GM15510 (cell line): ENCODE measurements around the gene APEH.

ENCODE experiments used
- POLR2A ChIP-seq: IDR thresholded peaks from 3 replicates; pipeline ENCODE4 v1.6.1; 2011; ENCODE audit warnings: borderline replicate concordance; ENCODE audit not compliant: insufficient read length; ENCODE audit errors: extremely low read depth

Gene APEH

DNA sequence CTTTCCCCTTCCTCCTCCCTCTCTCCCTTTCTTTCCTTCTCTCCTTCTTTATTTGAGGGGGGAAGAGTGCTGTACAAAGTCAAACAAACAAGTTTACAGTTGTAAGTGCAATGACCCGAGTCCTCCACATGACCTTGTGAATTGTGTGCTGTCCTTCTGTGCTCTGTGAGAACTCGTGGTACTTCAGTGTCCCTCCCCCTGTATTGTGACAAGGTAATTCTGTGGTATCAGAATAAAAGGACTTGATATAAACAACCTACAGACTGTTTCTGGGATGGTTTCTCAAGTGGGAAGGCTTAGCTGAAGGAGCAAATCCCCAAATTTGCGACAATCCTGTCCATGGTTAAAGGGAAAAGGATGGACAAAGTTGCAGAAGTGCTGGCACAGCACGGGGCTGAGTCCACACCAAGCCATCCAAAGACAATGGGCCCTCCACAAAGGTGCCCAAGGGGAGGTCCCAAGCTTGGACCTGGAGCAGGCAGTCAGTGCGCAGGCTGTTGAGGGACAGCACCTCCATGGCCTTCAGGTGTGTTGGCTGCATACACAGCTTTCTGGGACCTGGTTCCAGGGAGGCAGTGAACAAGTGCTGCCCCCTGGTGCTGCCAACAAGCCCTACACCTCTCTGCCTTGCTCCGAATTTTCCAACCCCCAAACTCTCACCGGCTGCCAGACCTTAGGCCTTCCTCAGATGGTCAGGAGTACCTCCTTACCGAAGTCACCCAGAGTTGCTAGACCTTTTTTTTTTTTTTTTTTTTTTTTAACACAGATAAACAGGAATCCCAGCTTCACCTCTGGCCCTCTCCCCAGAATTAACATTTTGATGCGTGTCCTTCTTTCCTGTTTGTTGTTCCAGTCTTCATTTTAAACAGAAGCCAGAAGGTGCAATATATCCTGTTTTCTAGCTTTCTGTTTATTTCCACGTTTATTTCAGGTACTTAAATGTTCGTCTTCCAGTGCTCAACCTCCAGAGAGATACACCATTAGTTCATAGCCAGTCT is 2.6 kb upstream of the APEH start:
- peak; percentile 16 for TF ChIP-seq POLR2A

DNA sequence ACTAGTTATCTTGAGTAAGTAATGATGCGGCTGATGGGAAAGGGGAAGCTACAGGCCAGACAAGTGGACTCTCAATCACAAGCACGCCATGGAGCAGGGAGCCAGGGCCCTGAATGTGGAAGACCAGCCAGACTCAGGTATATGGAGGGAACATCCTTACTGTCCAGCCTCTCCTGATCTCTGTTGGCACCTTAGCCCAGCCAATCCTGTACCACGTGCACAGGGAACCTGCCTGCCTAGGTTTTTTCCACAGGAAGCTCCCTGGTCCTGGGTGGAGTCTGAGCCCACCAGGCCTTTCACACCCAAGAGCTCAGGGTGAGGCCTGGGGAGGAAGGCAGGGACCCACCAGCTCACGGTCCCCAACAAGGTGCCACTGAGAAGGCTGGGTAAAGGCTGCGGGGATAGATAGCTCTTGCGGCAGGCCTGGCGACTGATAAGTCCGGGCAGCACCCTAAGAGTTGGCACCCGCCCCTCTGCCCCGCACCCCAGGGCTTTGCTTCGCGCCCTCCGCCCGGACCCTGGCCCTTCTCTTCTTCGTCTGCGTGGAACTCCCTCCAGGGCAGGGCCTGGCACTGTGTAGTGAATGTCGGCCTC is 933 bp upstream of the APEH start:
- TF ChIP-seq POLR2A, result no peak

DNA sequence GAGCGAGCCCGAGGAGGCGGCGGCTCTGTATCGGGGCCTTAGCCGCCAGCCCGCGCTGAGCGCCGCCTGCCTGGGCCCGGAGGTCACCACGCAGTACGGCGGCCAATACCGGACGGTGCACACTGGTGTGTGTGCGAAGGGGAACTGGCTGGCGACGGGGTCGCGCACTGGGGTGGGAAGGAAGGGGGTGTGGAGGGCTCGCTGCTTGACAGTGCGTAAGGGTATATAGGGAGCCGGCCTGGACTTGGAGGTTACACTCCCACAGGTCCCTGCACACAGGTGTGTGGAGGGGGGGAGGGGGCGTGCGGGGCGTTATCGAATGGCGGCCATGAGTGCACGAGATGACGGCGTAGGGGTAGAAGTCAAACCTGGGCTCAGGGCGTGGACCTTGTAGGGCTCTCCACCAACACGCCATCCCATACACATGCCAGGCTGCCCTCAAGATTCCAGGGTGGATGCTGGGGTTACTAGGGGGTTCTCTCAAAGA is 389 bp downstream of the APEH start:
- no peak for TF ChIP-seq POLR2A

DNA sequence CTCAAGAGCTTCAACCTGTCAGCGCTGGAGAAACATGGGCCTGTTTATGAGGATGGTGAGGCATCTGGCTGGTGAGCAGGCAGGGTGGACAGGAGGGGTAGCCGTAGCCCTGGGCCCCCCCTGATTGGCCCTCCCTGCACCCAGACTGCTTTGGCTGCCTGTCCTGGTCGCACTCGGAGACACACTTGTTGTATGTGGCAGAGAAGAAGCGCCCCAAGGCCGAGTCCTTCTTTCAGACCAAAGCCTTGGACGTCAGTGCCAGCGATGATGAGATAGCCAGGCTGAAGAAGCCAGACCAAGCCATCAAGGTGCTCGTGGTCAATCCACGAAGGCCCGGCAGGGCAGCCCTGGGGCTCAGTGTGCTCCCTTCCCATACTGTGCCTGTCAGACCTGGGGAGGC is 1.8 kb downstream of the APEH start:
- TF ChIP-seq POLR2A, result no peak

DNA sequence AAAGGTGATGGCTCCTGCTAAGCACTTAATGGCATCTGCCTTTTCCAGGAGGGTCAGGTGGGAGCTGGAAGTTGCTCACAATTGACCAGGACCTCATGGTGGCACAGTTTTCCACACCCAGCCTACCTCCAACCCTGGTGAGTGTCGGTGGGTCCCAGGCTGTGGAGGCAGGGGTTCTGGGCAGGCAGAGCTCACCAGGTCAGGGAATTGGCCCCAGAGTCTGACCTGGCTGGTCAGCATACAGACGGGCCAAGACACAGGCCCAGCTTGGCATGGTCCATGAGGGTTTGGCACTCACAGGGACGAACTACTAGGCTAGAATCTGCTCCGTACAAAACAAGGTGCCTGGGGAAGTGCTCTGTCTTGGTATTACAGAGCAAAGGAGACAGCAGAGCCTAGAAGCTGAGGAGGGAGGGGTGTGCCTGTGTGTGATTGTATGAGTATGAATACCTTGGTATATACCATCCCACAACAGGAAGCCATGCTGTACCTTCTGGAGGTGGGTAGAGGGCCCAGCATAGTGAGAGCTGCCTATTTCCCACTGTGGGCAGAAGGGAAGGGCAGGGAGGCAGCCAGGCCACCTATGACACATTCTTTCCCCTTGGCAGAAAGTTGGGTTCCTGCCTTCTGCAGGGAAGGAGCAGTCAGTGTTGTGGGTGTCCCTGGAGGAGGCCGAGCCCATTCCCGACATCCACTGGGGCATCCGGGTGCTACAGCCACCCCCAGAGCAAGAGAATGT is 6.5 kb downstream of the APEH start:
- no peak for TF ChIP-seq POLR2A

DNA sequence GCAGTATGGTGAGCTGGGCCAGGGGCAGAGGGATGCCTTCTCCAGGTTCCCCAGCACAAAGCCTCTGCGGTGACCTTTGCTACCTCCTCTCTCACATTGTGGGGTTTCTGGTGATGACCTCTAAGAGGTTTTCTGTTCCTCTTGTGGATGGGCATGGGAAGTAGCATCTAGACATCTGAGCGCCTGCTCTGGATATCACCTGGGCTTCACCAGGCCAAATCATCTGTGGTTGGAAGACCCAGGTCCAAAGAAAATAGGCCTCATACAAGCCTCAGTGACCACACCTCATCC is 7.0 kb downstream of the APEH start:
- TF ChIP-seq POLR2A, result no peak

DNA sequence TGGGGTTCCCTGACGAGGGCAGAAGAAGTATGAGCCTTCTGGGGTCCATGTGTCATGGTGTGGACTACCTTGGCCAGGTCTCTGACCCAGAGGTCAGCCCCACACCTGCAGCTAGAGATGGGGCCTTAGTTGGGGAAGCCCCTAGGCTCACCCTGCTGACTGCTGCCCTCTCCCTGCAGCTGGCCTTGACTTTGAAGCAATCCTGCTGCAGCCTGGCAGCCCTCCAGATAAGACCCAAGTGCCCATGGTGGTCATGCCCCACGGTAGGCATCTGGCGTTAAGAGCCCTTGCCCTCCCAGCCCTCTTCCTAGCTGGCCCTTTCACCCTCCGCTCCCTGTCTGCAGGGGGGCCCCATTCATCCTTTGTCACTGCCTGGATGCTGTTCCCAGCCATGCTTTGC is 7.4 kb downstream of the APEH start:
- no peak for TF ChIP-seq POLR2A

DNA sequence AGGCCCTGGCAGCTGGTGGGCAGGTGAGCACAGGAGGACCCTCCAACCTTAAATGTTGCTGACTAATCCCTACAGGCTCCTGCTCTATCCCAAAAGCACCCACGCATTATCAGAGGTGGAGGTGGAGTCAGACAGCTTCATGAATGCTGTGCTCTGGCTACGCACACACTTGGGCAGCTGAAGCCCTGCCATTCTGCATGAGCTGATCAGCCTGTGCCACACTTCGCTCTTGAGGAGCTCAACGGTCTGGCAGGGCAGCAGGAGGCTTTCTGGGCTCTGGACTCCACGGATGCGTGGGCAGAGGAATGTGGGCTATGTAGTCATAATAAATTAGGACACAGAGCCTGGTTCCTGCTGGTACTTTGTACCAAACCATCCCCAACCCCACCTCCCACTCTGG is 9.0 kb downstream of the APEH start:
- TF ChIP-seq POLR2A, result no peak

DNA sequence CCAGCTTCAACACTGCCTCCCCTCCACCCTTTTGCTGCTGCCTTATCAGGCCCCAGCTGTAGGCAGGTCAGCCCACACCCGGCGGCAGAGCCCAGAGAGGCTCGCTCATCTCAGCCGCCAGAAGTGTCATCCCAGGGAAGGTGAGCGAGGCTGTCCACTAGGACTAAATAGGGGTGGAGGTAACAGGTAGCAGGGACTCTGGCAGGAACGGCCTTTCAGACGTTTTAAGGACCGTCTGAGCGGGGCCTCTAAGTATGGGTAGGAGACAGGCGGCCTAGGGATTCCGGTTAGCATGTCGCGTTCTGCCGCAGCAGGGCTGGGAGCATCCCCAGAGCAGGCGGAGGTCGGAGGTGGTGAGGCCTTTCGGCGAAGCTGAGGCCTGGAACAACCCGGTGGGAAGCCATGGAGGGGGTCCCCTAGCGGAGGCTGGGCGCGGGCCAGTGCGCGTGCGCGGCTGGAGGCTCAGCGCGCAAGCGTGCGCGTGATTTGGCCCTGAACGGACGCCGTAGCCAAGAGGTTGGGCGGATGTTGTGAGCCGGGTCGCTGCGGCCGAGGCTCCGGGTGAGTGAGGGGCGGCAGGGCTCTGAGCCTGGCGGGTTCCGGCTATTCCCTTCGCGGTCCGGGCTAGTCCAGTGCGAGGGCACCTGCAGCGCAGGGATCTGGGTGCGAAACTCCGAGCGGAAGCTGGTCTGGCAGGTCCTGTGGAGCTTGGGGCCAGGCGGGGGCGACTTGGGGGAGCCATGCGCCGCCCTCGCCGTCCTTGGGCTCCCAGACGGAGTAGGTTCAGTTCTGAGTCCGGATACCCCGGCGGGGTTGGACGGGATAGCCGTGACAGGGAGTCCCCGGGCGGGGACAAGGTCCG is 15.1 kb downstream of the APEH start, which contains the start of the genes MST1 and RNF123:
Gene MST1 (minus strand): TSS at position 429 of the 862 bp plus-strand sequence. CDS start 783 bp downstream, outside the sequence.
Gene RNF123 (plus strand): TSS at position 512 of the 862 bp plus-strand sequence. CDS start 1,609 bp downstream, outside the sequence.
- TF ChIP-seq POLR2A, result peak; percentile 83

DNA sequence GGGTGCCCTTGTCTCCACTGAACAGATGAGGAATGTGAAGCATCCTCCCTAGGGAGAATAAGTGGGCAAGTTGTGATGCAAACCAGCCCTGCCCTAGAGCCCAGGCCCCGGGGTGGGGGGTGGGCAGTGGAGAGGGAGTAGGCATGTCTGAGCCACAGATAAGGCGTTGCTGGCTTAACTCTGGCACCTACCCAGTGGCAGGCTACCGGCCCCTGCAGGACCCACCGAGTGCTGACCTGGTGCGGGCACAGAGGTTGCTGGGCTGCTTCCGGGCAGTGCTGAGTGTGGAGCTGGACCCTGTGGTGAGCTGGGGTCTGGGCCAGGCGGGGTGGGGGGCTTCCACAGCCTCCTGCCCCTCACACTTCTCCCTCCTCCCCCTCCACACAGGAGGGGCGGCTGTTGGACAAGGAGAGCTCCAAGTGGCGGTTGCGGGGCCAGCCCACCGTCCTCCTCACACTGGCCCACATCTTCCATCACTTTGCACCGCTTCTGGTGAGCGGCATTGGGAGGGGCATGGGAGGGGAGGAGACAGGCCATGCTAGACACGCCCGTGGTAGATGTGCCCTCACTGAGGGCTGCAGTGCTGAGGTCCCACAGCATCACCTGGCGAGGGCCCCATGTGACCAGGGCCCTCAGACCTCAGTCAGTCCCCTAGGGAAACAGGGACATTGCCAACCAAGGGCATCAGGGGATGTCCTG is 25.3 kb downstream of the APEH start:
- TF ChIP-seq POLR2A, result no peak

DNA sequence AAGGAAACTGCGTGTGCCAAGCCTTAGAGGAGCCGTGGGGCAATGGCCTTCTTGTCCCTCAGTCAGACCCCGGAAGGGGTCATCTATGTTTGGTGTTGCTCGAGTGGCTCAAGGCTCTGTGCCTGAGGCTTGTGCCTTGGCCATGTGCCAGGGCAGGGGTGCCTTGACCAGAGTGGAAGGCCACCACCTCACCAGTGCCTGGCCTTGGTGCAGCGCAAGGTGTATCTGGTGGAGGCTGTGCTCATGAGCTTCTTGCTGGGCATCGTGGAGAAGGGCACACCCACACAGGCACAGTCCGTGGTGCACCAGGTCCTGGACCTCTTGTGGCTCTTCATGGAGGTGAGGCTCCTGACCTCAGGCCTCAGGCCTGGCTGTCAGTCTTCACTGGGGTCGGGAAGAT is 25.9 kb downstream of the APEH start:
- no peak for TF ChIP-seq POLR2A

DNA sequence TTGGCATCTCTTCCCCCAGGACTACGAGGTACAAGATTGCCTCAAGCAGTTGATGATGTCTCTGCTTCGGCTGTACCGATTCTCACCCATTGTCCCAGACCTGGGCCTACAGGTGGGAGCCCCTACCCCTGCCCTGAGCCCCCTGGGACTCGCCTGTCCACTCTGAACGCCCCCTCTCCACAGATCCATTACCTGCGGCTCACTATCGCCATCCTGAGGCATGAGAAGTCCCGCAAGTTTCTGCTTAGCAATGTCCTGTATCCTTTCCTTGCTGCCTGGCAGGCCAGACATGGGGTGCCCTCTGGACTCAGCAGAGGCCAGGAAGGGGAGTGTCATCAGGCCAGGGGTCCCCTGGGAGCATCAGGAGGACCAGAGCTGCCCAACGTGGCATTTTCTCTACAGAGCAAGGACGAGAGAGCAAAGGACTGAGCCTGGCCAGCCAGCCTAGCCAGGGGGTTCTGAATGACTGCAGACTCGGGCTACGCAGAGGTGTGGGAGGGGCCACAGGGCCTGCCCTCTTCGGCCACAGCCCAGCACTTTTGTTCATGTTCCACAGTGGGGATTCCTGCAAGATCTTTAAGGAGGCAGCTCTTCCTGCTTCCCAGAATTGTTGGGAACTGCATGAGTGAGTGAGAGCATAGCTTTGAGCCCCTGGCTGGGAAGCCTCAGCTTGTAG is 26.4 kb downstream of the APEH start:
- no peak for TF ChIP-seq POLR2A
